Type B pancreatic cell (in vitro differentiated cells): ENCODE measurements around the gene KLHL25. TPM values are rescaled to one million over a fixed set of nuclear protein-coding genes. Genes with fewer than 3 reads are reported as not detected.

Source experiments
- DNase-seq: peaks from one replicate; pipeline ENCODE4 v3.0.0; 2021; ENCODE audit warnings: mixed read lengths; ENCODE audit not compliant: unreplicated experiment; ENCODE audit errors: extremely low spot score
- H3K27ac Mint-ChIP-seq: 2 replicates; pipeline ENCODE4 v1.8.0; 2021; ENCODE audit warnings: mild to moderate bottlenecking, mixed read lengths
- H3K27me3 Mint-ChIP-seq: 2 replicates; pipeline ENCODE4 v1.8.0; 2021; ENCODE audit warnings: mixed read lengths
- H3K36me3 Mint-ChIP-seq: 2 replicates; pipeline ENCODE4 v1.8.0; 2021; ENCODE audit warnings: mixed read lengths
- H3K4me1 Mint-ChIP-seq: one replicate; pipeline ENCODE4 v1.8.0; 2021; ENCODE audit warnings: mixed read lengths; ENCODE audit not compliant: unreplicated experiment
- H3K4me3 Mint-ChIP-seq: 2 replicates; pipeline ENCODE4 v1.8.0; 2021; ENCODE audit warnings: mild to moderate bottlenecking, mixed read lengths
- H3K9me3 Mint-ChIP-seq: 2 replicates; pipeline ENCODE4 v1.8.0; 2021; ENCODE audit warnings: mixed read lengths
- CTCF ChIP-seq: fragments of 200-600 bp; sonication (generic); conservative IDR thresholded peaks from 2 replicates; pipeline ENCODE4 v1.5.0; 2021; ENCODE audit warnings: antibody characterized with exemption, mild to moderate bottlenecking
- total RNA-seq: library from RNA; stranded (reverse); gene quantifications from 2 replicates; pipeline ENCODE4 v1.2.1, GENCODE V29; 2021; ENCODE audit warnings: low replicate concordance

KLHL25 gene
- total RNA-seq, 1 donor from 2014 or later: 12.3 TPM

GRCh38 chr15:85821545-85821944, 26.8 kb upstream of the KLHL25 start:
- TF ChIP-seq CTCF: no peak
- Mint-ChIP-seq H3K27me3 (no peaks in the 10 kb centered on the region), H3K9me3 (no peaks in the 10 kb centered on the region), H3K4me3 (no peak overlapping the region), H3K4me1 (no peaks in the 10 kb centered on the region), H3K27ac (no peak overlapping the region), H3K36me3 (no peaks in the 10 kb centered on the region)
- no peak for DNase-seq

DNA sequence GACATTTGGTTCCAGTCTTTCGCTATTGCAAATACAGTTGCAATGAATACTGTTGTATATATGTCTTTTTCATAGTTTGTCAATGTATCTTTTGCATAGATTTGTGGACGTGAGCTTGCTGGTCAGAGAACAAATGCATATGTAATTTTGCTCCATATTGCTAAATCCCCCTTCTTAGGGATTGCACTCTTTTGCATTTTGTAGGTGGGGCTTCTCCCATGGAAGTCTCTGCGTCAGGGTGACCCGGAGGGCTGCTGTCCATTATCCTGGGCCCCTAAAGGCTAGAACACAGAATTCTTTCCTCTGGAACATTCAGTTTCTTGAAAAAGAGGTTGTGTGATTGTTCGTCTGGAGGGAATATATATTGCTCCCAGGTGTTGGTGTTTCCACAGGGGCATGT, 25.2 kb upstream of the KLHL25 start:
- Mint-ChIP-seq H3K27me3 (no peaks in the 10 kb centered on the region), H3K4me1 (no peaks in the 10 kb centered on the region), H3K4me3 (no peak overlapping the region), H3K36me3 (no peaks in the 10 kb centered on the region), H3K9me3 (no peaks in the 10 kb centered on the region), H3K27ac (no peak overlapping the region)
- TF ChIP-seq CTCF: no peak
- DNase-seq: no peak

GRCh38 chr15:85813234-85813633, 18.5 kb upstream of the KLHL25 start:
- no peak overlapping the region for H3K4me3 Mint-ChIP-seq
- no peaks in the 10 kb centered on the region for H3K36me3 Mint-ChIP-seq
- no peaks in the 10 kb centered on the region for H3K27me3 Mint-ChIP-seq
- H3K9me3 Mint-ChIP-seq: no peaks in the 10 kb centered on the region
- no peaks in the 10 kb centered on the region for H3K4me1 Mint-ChIP-seq
- no peak overlapping the region for H3K27ac Mint-ChIP-seq
- DNase-seq: no peak
- TF ChIP-seq CTCF: no peak

DNA sequence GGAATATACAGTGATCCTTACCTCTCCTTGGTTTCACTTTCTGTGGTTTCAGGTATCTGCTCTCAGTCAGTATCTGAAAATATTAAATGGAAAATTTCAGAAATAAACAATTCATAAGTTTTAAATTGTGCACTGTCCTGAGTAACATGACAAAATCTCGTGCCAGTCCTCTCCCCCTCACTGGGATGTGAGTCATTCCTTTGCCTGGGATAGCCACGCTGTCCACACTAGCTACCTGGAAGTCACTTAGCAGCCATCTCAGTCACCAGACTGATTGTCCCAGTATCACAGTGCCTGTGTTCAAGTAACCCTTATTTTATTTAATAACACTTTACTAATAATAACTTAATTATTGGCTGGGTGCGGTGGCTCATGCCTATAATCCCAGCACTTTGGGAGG, 15.3 kb upstream of the KLHL25 start:
- H3K27ac Mint-ChIP-seq: no peak overlapping the region
- TF ChIP-seq CTCF: no peak
- H3K36me3 Mint-ChIP-seq: no peaks in the 10 kb centered on the region
- no peaks in the 10 kb centered on the region for H3K4me1 Mint-ChIP-seq
- H3K9me3 Mint-ChIP-seq: no peaks in the 10 kb centered on the region
- no peaks in the 10 kb centered on the region for H3K27me3 Mint-ChIP-seq
- H3K4me3 Mint-ChIP-seq: no peak overlapping the region
- no peak for DNase-seq

DNA sequence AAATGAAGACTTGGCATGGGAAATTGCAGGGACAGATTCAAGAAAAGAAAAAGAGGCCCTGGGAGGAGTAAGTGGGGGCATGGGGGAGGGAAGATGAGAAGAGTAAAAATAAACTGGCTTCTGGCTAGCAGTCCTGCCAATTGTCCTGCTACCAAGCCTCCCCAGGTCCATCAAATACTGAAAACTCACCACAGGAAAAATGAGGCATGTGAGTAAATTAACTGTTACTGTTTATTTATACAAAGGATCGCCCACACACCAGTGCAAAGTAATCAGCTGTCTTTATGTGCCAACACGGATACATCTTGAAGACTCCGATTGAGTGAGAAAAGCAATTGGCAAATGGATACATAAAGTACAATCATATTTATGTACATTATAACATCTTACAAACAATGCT, 10.7 kb upstream of the KLHL25 start:
- no peak overlapping the region for H3K27ac Mint-ChIP-seq
- DNase-seq: no peak

More for the DNA sequence above, 10.7 kb upstream of the KLHL25 start:
- peaks cover 7% of the 10 kb centered on the region for H3K4me1 Mint-ChIP-seq
- H3K27me3 Mint-ChIP-seq: no peaks in the 10 kb centered on the region
- no peaks in the 10 kb centered on the region for H3K9me3 Mint-ChIP-seq
- no peak for TF ChIP-seq CTCF
- H3K36me3 Mint-ChIP-seq: no peaks in the 10 kb centered on the region
- H3K4me3 Mint-ChIP-seq: no peak overlapping the region
